Midbrain (tissue), 1 donor: ENCODE results near the gene SYNPR.

Experiments used
- DNase-seq: peaks from one replicate; lab custom pipeline; 2025; lab: John Stamatoyannopoulos, UW

The SYNPR gene

GRCh38 chr3:63555767-63556166 lies 277.7 kb downstream of the SYNPR start:
- no peak for DNase-seq

- no peak for DNase-seq
These were observed 278.3 kb downstream of the SYNPR start for GRCh38 chr3:63556401-63556800.

DNA sequence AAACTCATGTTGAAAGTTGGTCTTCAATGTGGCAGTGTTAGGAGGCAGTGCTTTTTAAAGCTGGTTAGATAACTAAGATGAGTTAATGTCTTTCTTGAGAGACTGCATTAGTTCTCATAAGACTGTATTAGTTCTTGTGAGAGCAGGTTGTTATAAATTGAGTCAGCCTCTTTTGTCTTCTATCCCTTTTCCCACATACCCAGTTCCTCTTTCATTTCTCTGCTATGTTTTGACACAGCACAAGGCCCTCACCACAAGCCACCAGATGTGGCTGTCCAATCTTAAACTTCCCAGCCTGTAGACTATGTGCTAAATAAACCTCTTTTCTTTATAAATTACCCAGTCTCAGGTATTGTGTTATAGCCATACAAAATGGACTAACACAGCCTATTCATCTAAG lies 279.8 kb downstream of the SYNPR start:
- DNase-seq = no peak

DNA sequence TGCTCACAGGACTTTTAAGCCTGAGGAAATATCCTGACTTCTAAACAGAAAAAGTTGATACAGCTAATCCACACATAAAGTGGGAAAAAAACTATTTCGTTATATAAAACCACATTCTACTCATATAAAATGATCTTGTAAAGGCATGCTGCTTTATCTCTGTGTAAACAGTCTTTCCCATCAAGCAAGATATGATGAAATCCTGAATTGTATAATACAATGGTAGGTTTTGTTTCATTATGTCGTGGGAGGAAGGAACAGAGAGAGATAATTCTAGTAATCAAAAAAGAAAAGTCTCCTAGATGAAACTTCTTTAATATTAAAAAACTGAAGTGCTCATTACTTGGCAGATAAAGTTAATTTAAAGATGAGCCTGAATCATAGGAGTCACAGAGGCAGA lies 281.8 kb downstream of the SYNPR start:
- DNase-seq = no peak

GRCh38 chr3:63561879-63562278 lies 283.8 kb downstream of the SYNPR start:
- no peak for DNase-seq

- DNase-seq = no peak
These were observed 284.2 kb downstream of the SYNPR start for GRCh38 chr3:63562323-63562722.

DNA sequence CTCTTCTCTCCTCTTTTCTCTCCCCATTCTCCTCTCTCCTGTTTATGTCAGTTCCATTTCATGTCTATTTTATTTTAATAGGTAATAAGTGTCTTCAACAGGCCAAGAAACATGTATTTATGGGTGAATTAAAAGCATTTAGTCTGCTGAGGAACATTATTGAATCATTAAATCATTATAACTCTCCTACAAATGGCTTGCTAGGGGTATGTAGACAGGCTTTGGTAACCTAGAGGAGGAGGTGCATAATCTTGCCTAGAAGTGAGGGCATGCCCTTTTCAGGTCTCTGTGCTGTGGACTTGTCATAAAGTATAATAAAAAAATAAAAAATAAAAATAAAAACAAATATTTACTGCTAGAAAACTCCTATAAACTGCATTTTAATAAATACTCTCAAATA lies 285.5 kb downstream of the SYNPR start:
- DNase-seq = no peak

DNA sequence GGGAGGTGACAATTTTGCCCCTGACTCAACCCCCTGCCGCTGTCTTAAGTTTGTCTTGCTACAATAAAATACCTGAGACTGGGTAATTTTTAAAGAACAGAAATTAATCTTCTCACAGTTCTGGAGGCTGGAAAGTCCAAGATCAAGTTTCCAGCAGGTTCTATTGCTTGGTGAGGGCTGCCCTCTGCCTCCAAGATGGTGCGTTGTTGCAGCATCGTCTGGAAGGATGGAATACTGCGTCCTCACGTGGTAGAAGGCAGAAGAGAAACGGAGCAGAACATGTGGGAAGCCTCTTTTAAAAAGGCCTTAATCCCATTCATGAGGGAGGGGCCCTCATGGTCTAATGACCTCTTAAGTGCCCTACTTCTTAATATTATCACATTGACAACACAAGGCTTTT lies 287.1 kb downstream of the SYNPR start:
- no peak for DNase-seq

GRCh38 chr3:63571682-63572081 lies 293.6 kb downstream of the SYNPR start:
- DNase-seq = no peak

- DNase-seq = no peak
These were observed 298.7 kb downstream of the SYNPR start for GRCh38 chr3:63576846-63577245.

GRCh38 chr3:63578858-63579257 lies 300.8 kb downstream of the SYNPR start:
- no peak for DNase-seq

DNA sequence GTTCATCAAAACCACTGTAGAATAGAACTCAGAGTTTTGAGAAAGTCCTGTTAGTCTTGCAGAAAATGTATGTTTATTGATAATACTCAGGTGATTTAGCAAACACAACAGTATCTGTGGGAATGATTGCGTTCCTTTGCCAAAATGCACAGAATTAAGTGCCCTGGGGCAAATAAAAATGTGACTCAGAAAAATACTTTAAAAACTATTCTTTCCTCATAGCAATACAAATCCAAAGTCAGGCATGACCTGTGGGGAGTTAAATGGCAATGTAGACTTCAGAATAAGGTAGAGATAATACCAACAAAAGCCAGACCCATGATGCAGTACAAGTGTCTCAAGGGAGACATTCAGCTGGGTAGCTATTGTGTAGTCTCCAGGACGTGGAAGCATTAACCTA lies 302.0 kb downstream of the SYNPR start:
- DNase-seq = no peak

DNA sequence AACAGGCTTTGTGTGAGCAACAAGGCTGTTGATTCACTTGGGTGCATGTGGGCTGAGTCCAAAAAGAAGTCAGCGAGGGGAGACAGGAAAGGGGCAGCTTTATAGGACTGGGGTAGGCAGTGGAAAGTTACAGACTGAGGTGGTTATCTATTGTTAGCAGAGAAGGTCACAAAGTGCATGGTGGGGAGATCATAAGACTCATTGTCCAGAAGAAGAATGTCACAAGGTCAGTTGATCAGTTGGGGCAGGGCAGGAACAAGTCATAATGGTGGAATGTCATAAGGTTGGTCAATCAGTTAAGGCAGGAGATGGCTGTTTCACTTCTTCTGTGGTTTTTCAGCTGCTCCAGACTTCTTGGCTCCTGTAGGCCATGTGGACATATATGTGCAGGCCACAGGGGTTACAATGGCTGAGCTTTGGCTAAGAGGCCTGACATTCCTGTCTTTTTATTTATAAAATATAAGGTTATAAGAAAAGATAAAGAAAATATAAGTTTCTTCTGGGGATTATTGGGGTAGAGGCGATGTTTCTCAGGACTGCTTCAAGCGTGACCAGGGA lies 304.9 kb downstream of the SYNPR start:
- DNase-seq = no peak

DNA sequence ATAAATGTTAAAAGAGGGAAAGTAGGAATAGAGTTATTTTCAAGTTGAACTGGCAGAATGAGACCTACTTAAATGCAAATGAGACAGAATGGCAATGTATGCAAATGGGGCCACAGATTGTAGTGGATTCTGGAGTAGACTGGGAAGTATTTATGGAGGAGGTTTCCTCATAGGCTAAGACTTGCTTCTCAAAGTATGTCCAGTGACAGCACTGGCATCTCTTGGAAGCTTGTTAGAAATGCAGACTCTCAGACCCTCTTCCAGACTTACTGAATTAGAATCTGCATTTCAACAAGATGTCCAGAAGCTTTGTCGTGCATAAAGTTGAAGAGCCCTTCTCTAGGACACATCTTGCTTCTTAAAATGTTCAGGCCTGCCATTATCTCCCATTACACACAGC lies 306.6 kb downstream of the SYNPR start:
- no peak for DNase-seq

GRCh38 chr3:63585927-63586326 lies 307.8 kb downstream of the SYNPR start:
- DNase-seq = no peak

DNA sequence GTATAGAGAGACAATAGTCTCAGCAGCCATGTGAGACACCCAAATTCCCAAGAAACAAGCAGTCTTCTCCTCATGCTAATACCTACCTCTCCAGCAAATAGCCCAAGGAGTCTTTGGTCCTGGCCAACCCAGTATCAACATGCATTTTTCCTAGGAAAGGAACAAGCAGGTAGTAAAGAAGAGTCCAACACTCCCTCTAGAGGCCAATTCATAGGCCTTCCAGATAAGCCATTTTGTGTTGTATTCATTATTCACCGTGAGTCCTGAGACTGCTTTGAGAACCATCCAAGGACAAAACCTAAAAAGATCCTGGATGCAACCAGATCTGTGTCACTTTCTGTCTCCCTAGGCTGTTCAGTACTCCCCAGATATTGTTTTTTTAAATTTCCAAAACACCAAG lies 310.8 kb downstream of the SYNPR start:
- DNase-seq = no peak

GRCh38 chr3:63593779-63594178 lies 315.7 kb downstream of the SYNPR start:
- DNase-seq = no peak

GRCh38 chr3:63595221-63595620 lies 317.1 kb downstream of the SYNPR start:
- DNase-seq = no peak

- no peak for DNase-seq
These were observed 318.9 kb downstream of the SYNPR start for GRCh38 chr3:63597019-63597418.

GRCh38 chr3:63607716-63608115 lies 329.6 kb downstream of the SYNPR start:
- DNase-seq = no peak

GRCh38 chr3:63609408-63609807 lies 331.3 kb downstream of the SYNPR start:
- DNase-seq = no peak

DNA sequence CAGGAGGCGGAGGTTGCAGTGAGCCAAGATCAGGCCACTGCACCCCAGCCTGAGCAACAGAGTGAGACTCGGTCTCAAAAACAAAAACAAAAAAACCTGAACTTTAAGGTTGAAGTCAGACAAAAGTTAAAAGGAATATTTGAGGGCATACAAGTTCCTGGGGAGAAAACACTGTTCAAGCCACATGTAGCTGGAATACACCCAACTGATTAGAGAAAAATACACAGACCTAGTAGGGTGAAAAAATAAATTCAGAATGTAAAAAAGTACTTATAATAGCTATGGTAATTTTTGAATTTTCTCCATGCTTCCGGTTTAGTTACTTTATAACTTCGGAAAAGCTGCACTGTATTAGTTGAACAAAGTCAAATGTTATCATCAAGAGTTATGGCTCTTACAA lies 331.7 kb downstream of the SYNPR start:
- no peak for DNase-seq

DNA sequence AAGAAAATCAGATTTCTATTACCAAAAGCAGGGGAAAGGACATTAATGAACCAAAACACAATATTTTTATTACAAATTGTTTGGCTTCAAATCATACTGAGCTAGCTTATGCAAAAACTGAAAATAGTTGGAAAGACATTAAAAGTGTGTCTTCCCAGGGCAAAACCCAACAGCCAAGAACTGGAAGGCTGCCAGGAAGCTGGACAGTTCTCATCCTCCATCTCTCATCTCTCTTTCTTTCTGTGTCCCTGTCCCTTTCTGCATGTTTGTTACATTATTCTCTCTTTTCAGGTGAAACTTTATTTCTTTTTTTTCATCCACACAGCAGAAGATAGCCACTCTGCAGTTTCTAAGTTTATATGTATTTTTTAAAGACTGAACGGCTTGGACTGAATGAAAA lies 333.3 kb downstream of the SYNPR start:
- DNase-seq = no peak

DNA sequence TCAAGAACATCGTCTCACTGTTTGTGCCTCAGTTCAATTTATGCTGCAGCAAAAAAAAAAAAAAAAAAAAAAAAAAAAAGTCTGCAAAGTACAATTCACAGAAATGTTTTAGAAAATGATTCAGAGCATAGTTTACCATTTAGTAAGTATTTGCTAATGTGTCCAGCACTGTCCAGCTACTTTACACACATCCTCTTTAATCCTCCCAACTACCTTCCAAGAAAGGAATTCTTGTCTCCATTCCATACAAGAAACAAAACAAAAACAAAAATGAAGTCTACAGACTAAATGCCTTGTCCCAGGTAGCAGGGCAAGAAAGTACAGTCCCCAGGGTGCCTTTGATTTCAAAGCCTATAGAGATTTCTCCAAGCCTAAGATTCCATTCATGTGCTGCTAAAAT lies 335.5 kb downstream of the SYNPR start:
- no peak for DNase-seq

GRCh38 chr3:63617391-63617790 lies 339.3 kb downstream of the SYNPR start:
- DNase-seq = no peak
